ENCODE measurements around the gene SLC14A1.

The SLC14A1 gene

GRCh38 chr18:45760462-45761036 is 36.6 kb downstream of the SLC14A1 start:
- DNase-seq = peak; percentile 16

- DNase-seq = no peak
Observed at GRCh38 chr18:45761512-45762114, 37.6 kb downstream of the SLC14A1 start.

GRCh38 chr18:45764000-45764686 is 40.2 kb downstream of the SLC14A1 start:
- no peak for DNase-seq

- no peak for DNase-seq
Observed at GRCh38 chr18:45765796-45766195, 41.8 kb downstream of the SLC14A1 start.

- DNase-seq = no peak
Observed at GRCh38 chr18:45771587-45772480, 47.9 kb downstream of the SLC14A1 start.

- DNase-seq = no peak
Observed at GRCh38 chr18:45774065-45774521, 50.1 kb downstream of the SLC14A1 start.

- DNase-seq = no peak
Observed at GRCh38 chr18:45775241-45775676, 51.3 kb downstream of the SLC14A1 start.

- DNase-seq = no peak
Observed at GRCh38 chr18:45775743-45776142, 51.8 kb downstream of the SLC14A1 start.

GRCh38 chr18:45777393-45777792 is 53.4 kb downstream of the SLC14A1 start:
- DNase-seq = no peak

GRCh38 chr18:45780568-45780967 is 56.6 kb downstream of the SLC14A1 start:
- no peak for DNase-seq

- DNase-seq = no peak
Observed at GRCh38 chr18:45782662-45783061, 58.7 kb downstream of the SLC14A1 start.

- DNase-seq = no peak
Observed at GRCh38 chr18:45783097-45784075, 59.4 kb downstream of the SLC14A1 start.

- no peak for DNase-seq
Observed at GRCh38 chr18:45785134-45785533, 61.2 kb downstream of the SLC14A1 start.

- no peak for DNase-seq
Observed at GRCh38 chr18:45786941-45787340, 63.0 kb downstream of the SLC14A1 start.

GRCh38 chr18:45787346-45787745 is 63.4 kb downstream of the SLC14A1 start:
- DNase-seq = no peak

- DNase-seq = no peak
Observed at GRCh38 chr18:45788861-45789260, 64.9 kb downstream of the SLC14A1 start.

- DNase-seq = no peak
Observed at GRCh38 chr18:45792506-45793263, 68.7 kb downstream of the SLC14A1 start.

GRCh38 chr18:45793264-45793965 is 69.4 kb downstream of the SLC14A1 start:
- DNase-seq = no peak

GRCh38 chr18:45801416-45802004 is 77.5 kb downstream of the SLC14A1 start:
- no peak for DNase-seq
